GM10847 (cell line): ENCODE measurements around the gene AFP.

ENCODE experiments used
- POLR2A ChIP-seq: IDR thresholded peaks from 2 replicates; pipeline ENCODE4 v1.6.1; 2011; ENCODE audit not compliant: insufficient read length; ENCODE audit errors: extremely low read depth

The AFP gene

GRCh38 chr4:73458184-73459047 is 22.4 kb downstream of the AFP start:
- no peak for TF ChIP-seq POLR2A

GRCh38 chr4:73459048-73459421 is 23.0 kb downstream of the AFP start:
- TF ChIP-seq POLR2A: no peak

- no peak for TF ChIP-seq POLR2A
Observed at GRCh38 chr4:73460913-73461522, 25.0 kb downstream of the AFP start.

GRCh38 chr4:73468170-73468569 is 32.1 kb downstream of the AFP start:
- TF ChIP-seq POLR2A: no peak

- TF ChIP-seq POLR2A: no peak
Observed at GRCh38 chr4:73470728-73471127, 34.7 kb downstream of the AFP start.

GRCh38 chr4:73477176-73477575 is 41.2 kb downstream of the AFP start:
- no peak for TF ChIP-seq POLR2A

GRCh38 chr4:73479323-73479722 is 43.3 kb downstream of the AFP start:
- no peak for TF ChIP-seq POLR2A

- no peak for TF ChIP-seq POLR2A
Observed at GRCh38 chr4:73481358-73481757, 45.3 kb downstream of the AFP start, which contains the start of gene AFM. Gene AFM, plus strand, starts transcription at chr4:73481745. Its CDS starts 31 bp downstream, at chr4:73481776.

- TF ChIP-seq POLR2A: no peak
Observed at GRCh38 chr4:73485085-73485484, 49.1 kb downstream of the AFP start.

GRCh38 chr4:73485596-73485995 is 49.6 kb downstream of the AFP start:
- no peak for TF ChIP-seq POLR2A

GRCh38 chr4:73486497-73486896 is 50.5 kb downstream of the AFP start:
- no peak for TF ChIP-seq POLR2A

- no peak for TF ChIP-seq POLR2A
Observed at GRCh38 chr4:73487233-73487632, 51.2 kb downstream of the AFP start.

GRCh38 chr4:73499996-73500765 is 64.2 kb downstream of the AFP start:
- TF ChIP-seq POLR2A: no peak

GRCh38 chr4:73501664-73502265 is 65.7 kb downstream of the AFP start:
- no peak for TF ChIP-seq POLR2A

- TF ChIP-seq POLR2A: no peak
Observed at GRCh38 chr4:73505567-73505966, 69.5 kb downstream of the AFP start.
